ENCODE measurements around the gene SNED1. TPM values are rescaled to one million over a fixed set of nuclear protein-coding genes. Genes with fewer than 3 reads are reported as not detected.

The SNED1 gene
- polyA plus RNA-seq, 3 donors: 0.02 to 3.4 (median 0.12) TPM

GRCh38 chr2:241033336-241033987 is 35.0 kb downstream of the SNED1 start:
- H3K4me2 ChIP-seq (replicated peaks; ENCODE audit: extremely low read depth, low read length, poor library complexity, severe bottlenecking): no peak overlapping the region
- Mint-ChIP-seq H3K4me1 (no peaks in the 10 kb centered on the region), H3K36me3 (no peaks in the 10 kb centered on the region), H3K9me3 (peaks cover 0 to 7% (median 5%) of the 10 kb centered on the region in 7 donors), H3K27me3 (ENCODE audit: low read depth in 3 of 3) (peaks cover 2 to 15% (median 11%) of the 10 kb centered on the region in 3 donors), H3K4me3 (no peak overlapping the region), H3K27ac (no peak overlapping the region)
- no peaks in the 10 kb centered on the region for H3K36me3 ChIP-seq (replicated peaks in 1 of 2; ENCODE audit: control insufficient read depth in 1 of 2, insufficient read depth in 2 of 2, low read length in 2 of 2)
- H3K27ac ChIP-seq (ENCODE audit: low read depth in 1 of 2, low read length in 2 of 2): no peak overlapping the region
- H3K79me2 ChIP-seq (ENCODE audit: insufficient read depth, low read length): no peaks in the 10 kb centered on the region
- H2AFZ ChIP-seq (ENCODE audit: insufficient read depth, low read depth, low read length, poor library complexity, severe bottlenecking): no peak overlapping the region
- no peak overlapping the region for H3K4me3 ChIP-seq (replicated peaks in 1 of 3; ENCODE audit: low read depth in 2 of 3, low read length in 3 of 3)
- H3K9ac ChIP-seq (ENCODE audit: insufficient read depth, low read length, poor library complexity, severe bottlenecking): no peak overlapping the region
- peak in 1 of 3 donors; percentile 2 for DNase-seq
- peaks cover 0 to 4% of the 10 kb centered on the region in 2 donors for H3K4me1 ChIP-seq (ENCODE audit: control insufficient read depth in 1 of 2, insufficient read depth in 2 of 2, low read length in 2 of 2)
- intact Hi-C loops (cut with micrococcal nuclease): no loop called here
- peaks cover 0 to 16% of the 10 kb centered on the region in 2 donors for H3K27me3 ChIP-seq (ENCODE audit: control insufficient read depth in 2 of 2, insufficient read depth in 2 of 2, low read length in 2 of 2)
- no peaks in the 10 kb centered on the region for H4K20me1 ChIP-seq (ENCODE audit: insufficient read depth, low read length)
- TF ChIP-seq CTCF (IDR thresholded peaks at IDR 0.05): no peak
- peaks cover 0 to 13% of the 10 kb centered on the region in 2 donors for H3K9me3 ChIP-seq (replicated peaks in 1 of 2; ENCODE audit: control insufficient read depth in 1 of 2, insufficient read depth in 1 of 2, low read length in 2 of 2)
- WGBS (ENCODE audit: insufficient coverage): 92% methylated on average over 16 of the region's 17 CpGs

GRCh38 chr2:241033994-241034393 is 35.6 kb downstream of the SNED1 start:
- no peak overlapping the region for H3K4me2 ChIP-seq (replicated peaks; ENCODE audit: extremely low read depth, low read length, poor library complexity, severe bottlenecking)
- no peak overlapping the region for H3K27ac Mint-ChIP-seq
- 95% methylated on average over 6 of the region's 7 CpGs for WGBS (ENCODE audit: insufficient coverage)
- H3K4me3 Mint-ChIP-seq: no peak overlapping the region
- peaks cover 0 to 16% of the 10 kb centered on the region in 2 donors for H3K27me3 ChIP-seq (ENCODE audit: control insufficient read depth in 2 of 2, insufficient read depth in 2 of 2, low read length in 2 of 2)
- H3K9me3 Mint-ChIP-seq: peaks cover 0 to 5% (median 2%) of the 10 kb centered on the region in 7 donors
- DNase-seq: peak in 1 of 3 donors; percentile 2
- H3K4me1 Mint-ChIP-seq: no peaks in the 10 kb centered on the region
- peaks cover 0 to 4% of the 10 kb centered on the region in 2 donors for H3K4me1 ChIP-seq (ENCODE audit: control insufficient read depth in 1 of 2, insufficient read depth in 2 of 2, low read length in 2 of 2)
- no peaks in the 10 kb centered on the region for H4K20me1 ChIP-seq (ENCODE audit: insufficient read depth, low read length)
- no peaks in the 10 kb centered on the region for H3K79me2 ChIP-seq (ENCODE audit: insufficient read depth, low read length)
- H3K36me3 ChIP-seq (replicated peaks in 1 of 2; ENCODE audit: control insufficient read depth in 1 of 2, insufficient read depth in 2 of 2, low read length in 2 of 2): no peaks in the 10 kb centered on the region
- H3K27me3 Mint-ChIP-seq (ENCODE audit: low read depth in 3 of 3): peaks cover 4 to 15% (median 11%) of the 10 kb centered on the region in 3 donors
- H3K27ac ChIP-seq (ENCODE audit: low read depth in 1 of 2, low read length in 2 of 2): no peak overlapping the region
- intact Hi-C loops (cut with micrococcal nuclease): no loop called here
- TF ChIP-seq CTCF (IDR thresholded peaks at IDR 0.05): no peak
- H2AFZ ChIP-seq (ENCODE audit: insufficient read depth, low read depth, low read length, poor library complexity, severe bottlenecking): no peak overlapping the region
- no peaks in the 10 kb centered on the region for H3K36me3 Mint-ChIP-seq
- H3K9me3 ChIP-seq (replicated peaks in 1 of 2; ENCODE audit: control insufficient read depth in 1 of 2, insufficient read depth in 1 of 2, low read length in 2 of 2): peaks cover 0 to 10% of the 10 kb centered on the region in 2 donors
- H3K4me3 ChIP-seq (replicated peaks in 1 of 3; ENCODE audit: low read depth in 2 of 3, low read length in 3 of 3): no peak overlapping the region
- H3K9ac ChIP-seq (ENCODE audit: insufficient read depth, low read length, poor library complexity, severe bottlenecking): no peak overlapping the region

Measured in CD14-positive monocyte (primary cell).